Aorta (tissue), 5 donors: ENCODE measurements around the gene KLHL20. TPM values are rescaled to one million over a fixed set of nuclear protein-coding genes. Genes with fewer than 3 reads are reported as not detected.
"Not testable (repeated sequence)": the region's sequence is repeated elsewhere in the genome, so short reads cannot be mapped to it uniquely, and the experiment has no call there.

ENCODE experiments used
- ATAC-seq: fragments of 200-7000 bp; cut with Tn5 transposase; one replicate; pipeline ENCODE4 v1.9.1; 2022; ENCODE audit warnings: moderate library complexity; ENCODE audit not compliant: low FRiP score
- DNase-seq, 2 donors: peaks; one replicate each; pipeline ENCODE4 v3.0.0-alpha.2; 2020
- H3K27ac ChIP-seq, 2 donors: one replicate each; pipeline ENCODE4 v1.5.1; 2013; ENCODE audit warnings: low read length in 2 of 2, mild to moderate bottlenecking in 2 of 2, moderate library complexity in 2 of 2, control low read depth in 1 of 2, inconsistent platforms in 1 of 2, low read depth in 1 of 2
- H3K27me3 ChIP-seq, 2 donors: one replicate each; pipeline ENCODE4 v1.6.1; 2013; ENCODE audit warnings: control low read depth in 1 of 2, low read length in 1 of 2, mild to moderate bottlenecking in 1 of 2, moderate library complexity in 1 of 2; ENCODE audit not compliant: insufficient read depth in 2 of 2, control insufficient read depth in 1 of 2
- H3K36me3 ChIP-seq, 2 donors: one replicate each; pipeline ENCODE4 v1.6.1; 2013; ENCODE audit warnings: control low read depth in 1 of 2, low read length in 1 of 2, mild to moderate bottlenecking in 1 of 2; ENCODE audit not compliant: insufficient read depth in 2 of 2, control insufficient read depth in 1 of 2
- H3K4me1 ChIP-seq, 2 donors: one replicate each; pipeline ENCODE4 v1.6.1; 2013; ENCODE audit warnings: low read length in 2 of 2, control low read depth in 1 of 2, mild to moderate bottlenecking in 1 of 2, moderate library complexity in 1 of 2; ENCODE audit not compliant: insufficient read depth in 2 of 2, control insufficient read depth in 1 of 2
- H3K4me3 ChIP-seq, 2 donors: one replicate each; pipeline ENCODE4 v1.5.1; 2013; ENCODE audit warnings: low read length in 2 of 2, control low read depth in 1 of 2, mild to moderate bottlenecking in 1 of 2
- H3K9me3 ChIP-seq: one replicate; pipeline ENCODE4 v1.6.1; 2013; ENCODE audit warnings: mild to moderate bottlenecking, low read length; ENCODE audit not compliant: control insufficient read depth
- WGBS, 2 donors: extraction: QIAGEN DNeasy Blood & Tissue Kit; methylation state at CpG; one replicate each; pipeline ENCODE4 v1.1.7; 2013; 5-methylcytosine and 5-hydroxymethylcytosine counted together
- intact Hi-C, 2 donors: fragments of 100-400 bp; cut with DNase I; formaldehyde crosslinking; loops; one replicate each; pipeline versions ENCODE4 v1.14.2 to v1.15.0; 2022
- polyA plus RNA-seq, 2 donors: library from polyadenylated mRNA; stranded (reverse); fragments of 200-250 nt; gene quantifications; one replicate each; pipeline ENCODE4 v1.2.3, GENCODE V29; 2013
- total RNA-seq, 2 donors: library from RNA; stranded (reverse); fragmentation: NEBNext Ultra II Directional; extraction: Animal tissue kit (Norgen Biotek cat#: 25700); gene quantifications; one replicate each; pipeline ENCODE4 v1.2.1, GENCODE V29; 2021
- donor health status: healthy with polysubstance abuse.
- donor health status: Bipolar disorder and iron deficiency.
- donor health status: DM: no; HTN: no; CAD: no.
- donor health status: DM: no; HTN: no; CAD: no.
- donor health status: DM: yes; HTN: yes; CAD: no.

The KLHL20 gene
- total and polyA plus RNA-seq, 4 donors: 13.3 to 35.2 (median 23.0) TPM

- Histone ChIP-seq H3K36me3 (no peaks in the 10 kb centered on the region), H3K27me3 (no peaks in the 10 kb centered on the region), H3K4me1 (no peaks in the 10 kb centered on the region), H3K27ac (no peak overlapping the region), H3K9me3 (no peaks in the 10 kb centered on the region), H3K4me3 (no peak overlapping the region)
- 83 to 89% methylated on average over 2 of the region's 2 CpGs for WGBS, 2 donors
- DNase-seq: no peak
- ATAC-seq: no peak
- intact Hi-C loops: no loop called here
Measured at GRCh38 chr1:173688300-173688699, 26.5 kb upstream of the KLHL20 start.

GRCh38 chr1:173693238-173693637 lies 21.5 kb upstream of the KLHL20 start:
- Histone ChIP-seq H3K4me1 (no peaks in the 10 kb centered on the region), H3K4me3 (no peak overlapping the region), H3K36me3 (no peaks in the 10 kb centered on the region), H3K27me3 (no peaks in the 10 kb centered on the region), H3K27ac (no peak overlapping the region), H3K9me3 (no peaks in the 10 kb centered on the region)
- DNase-seq (no peak), ATAC-seq (no peak)
- intact Hi-C loops: no loop called here

GRCh38 chr1:173701299-173701698 lies 13.5 kb upstream of the KLHL20 start:
- WGBS, 2 donors: 93 to 94% methylated on average over 6 of the region's 6 CpGs
- H3K4me3 ChIP-seq, H3K4me1 ChIP-seq, intact Hi-C loops, DNase-seq, H3K27me3 ChIP-seq, H3K27ac ChIP-seq, H3K9me3 ChIP-seq, H3K36me3 ChIP-seq, ATAC-seq: not testable (repeated sequence)

- WGBS, 2 donors: 80 to 100% methylated on average over 1 of the region's 1 CpG
- no peaks in the 10 kb centered on the region for H3K27me3 ChIP-seq
- H3K4me1 ChIP-seq: no peaks in the 10 kb centered on the region
- H3K9me3 ChIP-seq: no peaks in the 10 kb centered on the region
- ATAC-seq: no peak
- H3K27ac ChIP-seq: no peak overlapping the region
- H3K4me3 ChIP-seq: no peak overlapping the region
- no peaks in the 10 kb centered on the region for H3K36me3 ChIP-seq
- intact Hi-C loops: no loop called here
- no peak for DNase-seq
Measured at GRCh38 chr1:173702736-173703135, 12.0 kb upstream of the KLHL20 start.

GRCh38 chr1:173705117-173705516 lies 9.7 kb upstream of the KLHL20 start:
- ATAC-seq: no peak
- Histone ChIP-seq H3K36me3 (no peaks in the 10 kb centered on the region), H3K4me3 (no peak overlapping the region), H3K9me3 (peaks cover 1% of the 10 kb centered on the region), H3K27me3 (peaks cover 0 to 2% of the 10 kb centered on the region in 2 donors), H3K27ac (no peak overlapping the region), H3K4me1 (no peaks in the 10 kb centered on the region)
- WGBS, 2 donors: 72 to 86% methylated on average over 5 of the region's 5 CpGs
- DNase-seq: no peak
- intact Hi-C loops: no loop called here

GRCh38 chr1:173708787-173709186 lies 6.0 kb upstream of the KLHL20 start:
- no peak for ATAC-seq
- intact Hi-C loops: no loop called here
- H3K4me1 ChIP-seq: no peaks in the 10 kb centered on the region
- H3K9me3 ChIP-seq: peaks cover 1% of the 10 kb centered on the region
- H3K27ac ChIP-seq: no peak overlapping the region
- WGBS, 2 donors: 49 to 83% methylated on average over 2 of the region's 2 CpGs
- H3K36me3 ChIP-seq: no peaks in the 10 kb centered on the region
- no peak for DNase-seq
- H3K4me3 ChIP-seq: no peak overlapping the region
- peaks cover 0 to 2% of the 10 kb centered on the region in 2 donors for H3K27me3 ChIP-seq

GRCh38 chr1:173714441-173714758 lies 381 bp upstream of the KLHL20 start:
- H3K27ac ChIP-seq: peak overlapping the region; percentile 61 to 88
- intact Hi-C loops: loop anchor here (2.0 to 10.0 kb wide), 3 partner anchors 150 to 300 kb away; partner anchors contain the start of genes GAS5 (in 1 of the 2) and ZBTB37 (in 1 of the 2)
- H3K36me3 ChIP-seq: no peaks in the 10 kb centered on the region
- H3K27me3 ChIP-seq: peaks cover 0 to 2% of the 10 kb centered on the region in 2 donors
- no peaks in the 10 kb centered on the region for H3K9me3 ChIP-seq
- ATAC-seq (no peak), DNase-seq (no peak)
- H3K4me3 ChIP-seq: peak overlapping the region; percentile 49 to 81
- no peaks in the 10 kb centered on the region for H3K4me1 ChIP-seq
- 55 to 60% methylated on average over 3 of the region's 3 CpGs for WGBS, 2 donors

- ATAC-seq (no peak), DNase-seq (no peak)
- no peaks in the 10 kb centered on the region for H3K4me1 ChIP-seq
- peak overlapping the region; percentile 49 to 81 for H3K4me3 ChIP-seq
- no peaks in the 10 kb centered on the region for H3K9me3 ChIP-seq
- H3K36me3 ChIP-seq: no peaks in the 10 kb centered on the region
- intact Hi-C loops: loop anchor here (2.0 to 10.0 kb wide), 3 partner anchors 149 to 301 kb away; partner anchors contain the start of genes GAS5 (in 1 of the 2) and ZBTB37 (in 1 of the 2)
- H3K27me3 ChIP-seq: no peaks in the 10 kb centered on the region
- 0 to 1% methylated on average over 8 of the region's 8 CpGs for whole genome bisulfite sequencing, 2 donors
- peak overlapping the region in 1 of 2 donors; percentile 70 for H3K27ac ChIP-seq
Measured at GRCh38 chr1:173715538-173715844, 710 bp downstream of the KLHL20 start.

GRCh38 chr1:173717238-173717637 lies 2.5 kb downstream of the KLHL20 start:
- H3K27ac ChIP-seq: no peak overlapping the region
- no peaks in the 10 kb centered on the region for H3K27me3 ChIP-seq
- intact Hi-C loops: loop anchor here (10.0 kb wide), 2 partner anchors 148 to 302 kb away; partner anchors contain the start of genes GAS5 (in 1 of the 2) and ZBTB37 (in 1 of the 2)
- 76 to 81% methylated on average over 2 of the region's 2 CpGs for WGBS, 2 donors
- no peaks in the 10 kb centered on the region for H3K4me1 ChIP-seq
- H3K4me3 ChIP-seq: no peak overlapping the region
- H3K36me3 ChIP-seq: peaks cover under 1 to 2% of the 10 kb centered on the region in 2 donors
- ATAC-seq: no peak
- DNase-seq: no peak
- no peaks in the 10 kb centered on the region for H3K9me3 ChIP-seq
